GM19452 (cell line): ENCODE results near the gene LMBRD1.
"Not testable (repeated sequence)": the region's sequence is repeated elsewhere in the genome, so short reads cannot be mapped to it uniquely, and the experiment has no call there.

ENCODE experiments used
- ATAC-seq: cut with Tn5 transposase; IDR thresholded peaks from one replicate; pipeline ENCODE4 v1.9.1; 2021; ENCODE audit not compliant: unreplicated experiment

LMBRD1 gene

GRCh38 chr6:69756366-69756765, 40.4 kb downstream of the LMBRD1 start:
- no peak for ATAC-seq

- ATAC-seq = no peak
Observed at GRCh38 chr6:69735027-69735426, 61.8 kb downstream of the LMBRD1 start.

- peak; percentile 72 for ATAC-seq
Observed at GRCh38 chr6:69732640-69733039, 64.2 kb downstream of the LMBRD1 start.

GRCh38 chr6:69732045-69732444, 64.8 kb downstream of the LMBRD1 start:
- no peak for ATAC-seq

- ATAC-seq = no peak
Observed at GRCh38 chr6:69729870-69730449, 66.8 kb downstream of the LMBRD1 start.

- no peak for ATAC-seq
Observed at GRCh38 chr6:69722683-69723082, 74.1 kb downstream of the LMBRD1 start.

GRCh38 chr6:69719602-69720193, 77.1 kb downstream of the LMBRD1 start:
- no peak for ATAC-seq

- no peak for ATAC-seq
Observed at GRCh38 chr6:69706724-69707123, 90.1 kb downstream of the LMBRD1 start.

GRCh38 chr6:69705954-69706353, 90.9 kb downstream of the LMBRD1 start:
- ATAC-seq = no peak

- ATAC-seq = no peak
Observed at GRCh38 chr6:69704916-69705315, 91.9 kb downstream of the LMBRD1 start.

GRCh38 chr6:69699655-69700054, 97.2 kb downstream of the LMBRD1 start:
- ATAC-seq = no peak

- no peak for ATAC-seq
Observed at GRCh38 chr6:69696273-69696672, 100.5 kb downstream of the LMBRD1 start.

GRCh38 chr6:69693762-69694161, 103.0 kb downstream of the LMBRD1 start:
- ATAC-seq = no peak

- no peak for ATAC-seq
Observed at GRCh38 chr6:69690986-69691385, 105.8 kb downstream of the LMBRD1 start.

- ATAC-seq = no peak
Observed at GRCh38 chr6:69680302-69680701, 116.5 kb downstream of the LMBRD1 start.

- no peak for ATAC-seq
Observed at GRCh38 chr6:69673298-69673697, 123.5 kb downstream of the LMBRD1 start.

- ATAC-seq = no peak
Observed at GRCh38 chr6:69668916-69669315, 127.9 kb downstream of the LMBRD1 start.

- not testable (repeated sequence) for ATAC-seq
Observed at GRCh38 chr6:69666779-69667178, 130.0 kb downstream of the LMBRD1 start.

GRCh38 chr6:69665437-69665836, 131.4 kb downstream of the LMBRD1 start:
- no peak for ATAC-seq

GRCh38 chr6:69664551-69664950, 132.3 kb downstream of the LMBRD1 start:
- no peak for ATAC-seq

- no peak for ATAC-seq
Observed at GRCh38 chr6:69663215-69663614, 133.6 kb downstream of the LMBRD1 start.

GRCh38 chr6:69650703-69651102, 146.1 kb downstream of the LMBRD1 start:
- no peak for ATAC-seq

GRCh38 chr6:69647726-69648125, 149.1 kb downstream of the LMBRD1 start:
- ATAC-seq = no peak
